GM21737 (cell line): Measurements from ENCODE around the gene KLK11.
"Not testable (repeated sequence)": the region's sequence is repeated elsewhere in the genome, so short reads cannot be mapped to it uniquely, and the experiment has no call there.

Experiments used
- ATAC-seq: cut with Tn5 transposase; IDR thresholded peaks from one replicate; pipeline ENCODE4 v1.9.1; 2021; ENCODE audit warnings: mild to moderate bottlenecking, moderate library complexity; ENCODE audit not compliant: unreplicated experiment

The KLK11 gene

GRCh38 chr19:51006406-51006805, 20.0 kb downstream of the KLK11 start:
- ATAC-seq, result no peak

GRCh38 chr19:51005248-51005647, 21.2 kb downstream of the KLK11 start:
- ATAC-seq, result no peak

- no peak for ATAC-seq
Observed at GRCh38 chr19:51003316-51003715, 23.1 kb downstream of the KLK11 start.

- no peak for ATAC-seq
Observed at GRCh38 chr19:51002542-51003311, 23.7 kb downstream of the KLK11 start.

- ATAC-seq, result no peak
Observed at GRCh38 chr19:51002089-51002532, 24.3 kb downstream of the KLK11 start.

- no peak for ATAC-seq
Observed at GRCh38 chr19:51001515-51001914, 24.9 kb downstream of the KLK11 start, which contains the start of gene KLK8. Gene KLK8, minus strand, starts transcription at chr19:51001604. Its CDS starts 437 bp downstream, at chr19:51001167.

- no peak for ATAC-seq
Observed at GRCh38 chr19:51000981-51001380, 25.4 kb downstream of the KLK11 start.

- ATAC-seq, result no peak
Observed at GRCh38 chr19:51000426-51000825, 26.0 kb downstream of the KLK11 start.

- ATAC-seq, result no peak
Observed at GRCh38 chr19:50998686-50999085, 27.7 kb downstream of the KLK11 start.

- ATAC-seq, result no peak
Observed at GRCh38 chr19:50998061-50998460, 28.4 kb downstream of the KLK11 start.

- ATAC-seq, result no peak
Observed at GRCh38 chr19:50994129-50994528, 32.3 kb downstream of the KLK11 start.

- ATAC-seq, result no peak
Observed at GRCh38 chr19:50992666-50993035, 33.8 kb downstream of the KLK11 start.

GRCh38 chr19:50984416-50984815, 42.0 kb downstream of the KLK11 start:
- ATAC-seq, result not testable (repeated sequence)

GRCh38 chr19:50983625-50984292, 42.7 kb downstream of the KLK11 start, which contains the start of gene KLK7:
Gene KLK7, minus strand, starts transcription at chr19:50983917. Its CDS starts 1,518 bp downstream, at chr19:50982399.
- no peak for ATAC-seq

- no peak for ATAC-seq
Observed at GRCh38 chr19:50982186-50982585, 44.2 kb downstream of the KLK11 start.

GRCh38 chr19:50981587-50982146, 44.7 kb downstream of the KLK11 start:
- no peak for ATAC-seq

- ATAC-seq, result no peak
Observed at GRCh38 chr19:50980208-50980607, 46.2 kb downstream of the KLK11 start.

- no peak for ATAC-seq
Observed at GRCh38 chr19:50979758-50980157, 46.7 kb downstream of the KLK11 start.

GRCh38 chr19:50978772-50979390, 47.5 kb downstream of the KLK11 start:
- ATAC-seq, result no peak

- no peak for ATAC-seq
Observed at GRCh38 chr19:50977626-50978025, 48.8 kb downstream of the KLK11 start.

- no peak for ATAC-seq
Observed at GRCh38 chr19:50975766-50976165, 50.6 kb downstream of the KLK11 start.
